Measurements from ENCODE around the gene MESP1.

Gene MESP1

GRCh38 chr15:89781055-89781454 lies 30.0 kb upstream of the MESP1 start:
- no peak for DNase-seq (ENCODE audit: low read depth in 2 of 2)

GRCh38 chr15:89780601-89781000 lies 29.6 kb upstream of the MESP1 start:
- DNase-seq (ENCODE audit: low read depth in 2 of 2): no peak

GRCh38 chr15:89778861-89779260 lies 27.8 kb upstream of the MESP1 start:
- DNase-seq (ENCODE audit: low read depth in 2 of 2): no peak

GRCh38 chr15:89777782-89778380 lies 26.8 kb upstream of the MESP1 start:
- DNase-seq (ENCODE audit: low read depth in 2 of 2): no peak

- no peak for DNase-seq (ENCODE audit: low read depth in 2 of 2)
Observed at GRCh38 chr15:89777073-89777751, 26.2 kb upstream of the MESP1 start.

GRCh38 chr15:89776274-89777072 lies 25.4 kb upstream of the MESP1 start, which contains the start of gene MESP2:
Gene MESP2 (plus strand): TSS chr15:89776332. CDS start chr15:89776358, 26 bp downstream.
- peak; percentile 10 to 44 for DNase-seq (ENCODE audit: low read depth in 2 of 2)

GRCh38 chr15:89775815-89776214 lies 24.8 kb upstream of the MESP1 start:
- DNase-seq (ENCODE audit: low read depth in 2 of 2): no peak

- DNase-seq (ENCODE audit: low read depth in 2 of 2): no peak
Observed at GRCh38 chr15:89774492-89774891, 23.4 kb upstream of the MESP1 start.

- DNase-seq (ENCODE audit: low read depth in 2 of 2): no peak
Observed at GRCh38 chr15:89772932-89773583, 22.0 kb upstream of the MESP1 start.

GRCh38 chr15:89770041-89770440 lies 19.0 kb upstream of the MESP1 start:
- DNase-seq (ENCODE audit: low read depth in 2 of 2): no peak

GRCh38 chr15:89769366-89769765 lies 18.3 kb upstream of the MESP1 start:
- DNase-seq (ENCODE audit: low read depth in 2 of 2): no peak

GRCh38 chr15:89768071-89768500 lies 17.0 kb upstream of the MESP1 start:
- DNase-seq (ENCODE audit: low read depth in 2 of 2): no peak

- DNase-seq (ENCODE audit: low read depth in 2 of 2): no peak
Observed at GRCh38 chr15:89767411-89767915, 16.4 kb upstream of the MESP1 start.

- DNase-seq (ENCODE audit: low read depth in 2 of 2): no peak
Observed at GRCh38 chr15:89766357-89767311, 15.6 kb upstream of the MESP1 start.

GRCh38 chr15:89765694-89766093 lies 14.6 kb upstream of the MESP1 start:
- DNase-seq (ENCODE audit: low read depth in 2 of 2): no peak

- no peak for DNase-seq (ENCODE audit: low read depth in 2 of 2)
Observed at GRCh38 chr15:89761929-89762328, 10.9 kb upstream of the MESP1 start.

- no peak for DNase-seq (ENCODE audit: low read depth in 2 of 2)
Observed at GRCh38 chr15:89761009-89761831, 10.2 kb upstream of the MESP1 start.

GRCh38 chr15:89760303-89761008 lies 9.4 kb upstream of the MESP1 start:
- peak; percentile 56 to 60 for DNase-seq (ENCODE audit: low read depth in 2 of 2)

GRCh38 chr15:89759835-89760234 lies 8.8 kb upstream of the MESP1 start:
- no peak for DNase-seq (ENCODE audit: low read depth in 2 of 2)

Measured in stimulated activated CD4-positive, alpha-beta T cell treated with anti-CD3 and anti-CD28 coated beads, Interleukin-1b, Interleukin-23, amount 100 ng/mL, for 4 hours (primary cell).